GM21528 (cell line): ENCODE data around the gene RNF225.
A peak's percentile ranks its signal among the peaks of the same experiment; 100 is the strongest.
"Not testable (repeated sequence)": the region's sequence is repeated elsewhere in the genome, so short reads cannot be mapped to it uniquely, and the experiment has no call there.

ENCODE experiments used
- ATAC-seq: cut with Tn5 transposase; IDR thresholded peaks from one replicate; pipeline ENCODE4 v1.9.1; 2021; ENCODE audit warnings: mild to moderate bottlenecking, moderate library complexity; ENCODE audit not compliant: unreplicated experiment, low FRiP score

Gene RNF225

DNA sequence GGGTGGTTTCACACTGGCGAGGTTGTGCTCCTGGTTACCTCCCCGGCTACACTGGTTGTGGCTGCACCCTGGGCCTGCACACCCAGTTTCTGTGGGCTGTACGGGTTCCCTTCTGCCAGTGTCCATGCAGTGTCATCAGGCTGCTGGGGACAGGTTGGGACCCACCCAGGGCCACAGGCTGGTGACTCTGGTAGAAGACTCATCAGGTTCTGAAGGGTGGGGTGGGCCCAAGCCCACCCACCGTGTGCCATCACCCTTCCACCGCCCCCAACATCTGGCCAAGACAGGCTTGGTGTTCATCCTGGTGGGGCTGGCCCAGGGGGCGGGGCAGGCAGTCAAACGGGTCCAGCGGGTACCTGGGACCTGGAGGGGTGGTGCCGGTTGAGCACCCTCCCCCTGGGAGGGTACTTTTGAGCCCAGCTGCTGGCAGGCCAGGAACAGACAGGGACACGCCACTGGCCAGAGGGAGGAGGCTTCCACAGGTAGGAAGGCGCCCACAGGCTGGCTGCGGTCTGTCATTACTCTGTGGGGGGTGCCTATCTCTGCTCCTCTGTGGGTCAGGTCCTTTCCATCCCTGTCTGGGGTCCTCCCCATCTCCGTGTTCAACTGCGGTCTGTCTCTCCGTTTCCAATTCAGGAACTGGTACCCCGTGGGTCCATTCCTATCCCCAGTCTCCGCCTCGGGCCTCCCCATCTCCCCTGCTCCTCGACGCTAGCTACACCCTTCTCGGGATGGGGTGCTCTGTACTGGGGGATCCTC lies at the start of gene RNF225:
Gene RNF225 (plus strand): TSS at position 437 of the 759 bp plus-strand sequence. CDS start 434 bp downstream, outside the sequence.
- ATAC-seq = no peak

GRCh38 chr19:58346961-58347929 lies 48.2 kb upstream of the RNF225 start:
- ATAC-seq = peak; percentile 86

- not testable (repeated sequence) for ATAC-seq
Measured at GRCh38 chr19:58348080-58348479, 47.4 kb upstream of the RNF225 start.

DNA sequence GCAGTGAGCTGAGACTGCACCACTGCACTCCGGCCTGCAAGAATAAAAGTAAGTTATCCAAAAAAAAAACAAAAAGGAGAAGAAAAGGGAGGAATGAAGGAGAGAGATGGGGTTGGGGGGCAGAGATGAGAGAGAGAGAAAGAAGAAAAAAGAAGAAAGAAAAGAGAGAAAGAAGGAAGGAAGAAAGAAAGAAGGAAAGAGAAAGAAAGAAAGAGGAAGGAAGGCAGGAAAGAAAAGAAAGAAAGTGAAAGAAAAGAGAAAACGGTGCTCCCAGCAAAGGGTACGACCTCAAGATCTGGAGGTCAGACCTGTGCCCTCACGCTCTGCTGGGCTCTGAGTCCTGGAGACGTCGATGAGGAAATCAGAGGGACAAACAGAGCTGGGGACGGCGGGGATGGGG lies 45.9 kb upstream of the RNF225 start:
- no peak for ATAC-seq

GRCh38 chr19:58350001-58350861 lies 45.2 kb upstream of the RNF225 start:
- ATAC-seq = no peak

- ATAC-seq = no peak
Measured at GRCh38 chr19:58350871-58351557, 44.4 kb upstream of the RNF225 start.

DNA sequence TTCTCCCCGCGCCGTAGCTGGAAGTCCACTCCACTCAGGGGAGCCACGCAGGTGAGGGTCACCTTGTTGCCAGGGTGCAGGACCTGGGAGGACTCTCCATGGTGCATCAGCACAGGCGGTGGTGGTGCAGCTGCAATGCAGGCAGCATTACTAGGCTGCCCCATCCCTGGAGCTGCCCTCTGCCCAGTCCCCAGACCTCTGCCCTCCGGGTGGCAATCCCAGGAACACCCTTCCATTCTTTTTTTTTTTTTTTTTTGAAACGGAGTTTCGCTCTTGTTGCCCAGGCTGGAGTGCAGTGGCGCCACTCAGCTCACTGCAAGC lies 43.9 kb upstream of the RNF225 start:
- no peak for ATAC-seq

DNA sequence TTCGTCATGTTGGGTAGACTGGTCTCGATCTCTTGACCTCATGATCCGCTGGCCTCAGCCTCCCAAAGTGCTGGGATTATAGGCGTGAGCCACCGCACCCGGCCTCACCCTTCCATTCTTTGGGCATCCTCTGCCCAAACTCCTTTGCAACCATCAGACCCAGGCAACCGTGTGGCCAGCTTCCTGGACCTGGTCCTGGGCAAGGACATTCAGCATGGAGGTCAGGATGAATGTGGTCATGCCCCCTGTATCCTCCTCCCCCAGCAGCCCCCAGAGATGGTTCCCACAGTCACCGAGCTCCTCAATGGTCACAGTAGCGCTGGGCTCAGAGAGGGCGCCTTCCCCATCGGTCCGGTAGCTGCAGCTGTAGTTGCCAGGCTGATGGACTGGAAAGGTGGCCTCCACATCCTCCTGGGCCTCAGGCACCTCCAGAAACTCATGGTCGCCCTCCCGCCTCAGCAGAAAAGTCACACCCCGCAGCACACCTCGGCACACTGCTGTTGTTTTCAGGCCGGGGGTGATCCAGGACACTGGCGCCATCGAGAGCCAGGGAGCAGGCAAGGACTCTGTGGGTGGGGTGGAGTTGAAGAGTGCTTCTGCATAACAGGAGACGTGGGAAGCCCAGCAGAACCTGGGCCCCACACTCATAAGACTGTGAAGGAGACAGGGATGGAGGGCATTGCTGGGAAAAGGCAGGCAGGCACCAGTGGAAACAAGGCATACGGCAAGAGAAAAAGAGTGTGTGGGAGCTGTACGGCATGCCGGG lies 43.3 kb upstream of the RNF225 start:
- ATAC-seq = no peak

- ATAC-seq = no peak
Measured at GRCh38 chr19:58352760-58353671, 42.4 kb upstream of the RNF225 start, which contains the start of gene A1BG. TSS of gene A1BG (minus strand) at chr19:58353492. CDS start at chr19:58353437, 55 bp downstream.

GRCh38 chr19:58353717-58354477 lies 41.6 kb upstream of the RNF225 start:
- no peak for ATAC-seq

GRCh38 chr19:58354478-58355030 lies 40.9 kb upstream of the RNF225 start:
- ATAC-seq = no peak

GRCh38 chr19:58355215-58355796 lies 40.1 kb upstream of the RNF225 start:
- no peak for ATAC-seq

DNA sequence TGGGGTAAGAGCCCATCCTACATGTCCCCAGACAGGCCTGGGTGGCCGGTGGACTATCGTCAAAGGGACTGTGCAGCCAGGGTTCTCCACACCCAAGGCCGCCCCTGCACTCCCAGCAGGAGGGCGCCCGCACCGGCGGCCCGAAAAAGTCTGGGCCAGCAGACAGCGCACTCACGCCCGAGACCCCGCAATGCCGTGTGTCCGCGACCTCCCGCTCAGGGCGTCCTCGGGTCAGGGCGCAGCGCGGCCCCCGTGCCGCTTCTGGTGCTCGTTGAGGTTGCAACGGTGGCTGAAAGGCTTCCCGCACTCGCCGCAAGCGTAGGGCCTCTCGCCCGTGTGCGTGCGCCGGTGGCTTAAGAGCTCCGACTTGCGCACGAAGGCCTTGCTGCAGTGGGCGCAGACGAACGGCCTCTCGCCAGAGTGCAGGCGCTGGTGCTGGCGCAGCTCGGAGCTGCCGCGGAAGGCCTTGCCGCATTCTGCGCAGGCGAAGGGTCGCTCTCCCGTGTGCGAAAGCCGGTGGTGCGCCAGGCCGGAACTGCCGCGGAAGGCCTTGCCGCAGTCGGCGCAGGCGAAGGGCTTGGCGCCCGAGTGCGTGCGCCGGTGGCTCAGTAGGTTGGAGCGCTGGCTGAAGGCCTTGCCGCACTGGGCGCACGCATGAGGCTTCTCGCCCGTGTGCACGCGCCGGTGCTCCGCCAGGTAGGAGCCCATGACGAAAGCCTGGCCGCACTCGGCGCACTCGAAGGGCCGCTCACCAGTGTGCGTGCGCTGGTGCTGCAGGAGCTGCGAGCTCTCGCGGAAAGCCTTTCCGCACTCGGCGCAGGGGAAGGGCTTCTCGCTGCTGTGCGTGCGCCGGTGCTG lies 39.3 kb upstream of the RNF225 start:
- no peak for ATAC-seq

- ATAC-seq = no peak
Measured at GRCh38 chr19:58356766-58357480, 38.5 kb upstream of the RNF225 start.

- ATAC-seq = no peak
Measured at GRCh38 chr19:58357481-58358145, 37.8 kb upstream of the RNF225 start.
